HG02759 (cell line): ENCODE measurements around the gene LMO4.

Experiments
- ATAC-seq: cut with Tn5 transposase; IDR thresholded peaks from one replicate; pipeline ENCODE4 v1.9.1; 2021; ENCODE audit warnings: mild to moderate bottlenecking, moderate library complexity; ENCODE audit not compliant: unreplicated experiment

Gene LMO4, protein sequence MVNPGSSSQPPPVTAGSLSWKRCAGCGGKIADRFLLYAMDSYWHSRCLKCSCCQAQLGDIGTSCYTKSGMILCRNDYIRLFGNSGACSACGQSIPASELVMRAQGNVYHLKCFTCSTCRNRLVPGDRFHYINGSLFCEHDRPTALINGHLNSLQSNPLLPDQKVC

GRCh38 chr1:87328272-87329050, at the start of gene LMO4:
LMO4 (plus strand) TSS chr1:87328880; CDS start chr1:87332016, 3,136 bp downstream.
- ATAC-seq = peak; percentile 85

DNA sequence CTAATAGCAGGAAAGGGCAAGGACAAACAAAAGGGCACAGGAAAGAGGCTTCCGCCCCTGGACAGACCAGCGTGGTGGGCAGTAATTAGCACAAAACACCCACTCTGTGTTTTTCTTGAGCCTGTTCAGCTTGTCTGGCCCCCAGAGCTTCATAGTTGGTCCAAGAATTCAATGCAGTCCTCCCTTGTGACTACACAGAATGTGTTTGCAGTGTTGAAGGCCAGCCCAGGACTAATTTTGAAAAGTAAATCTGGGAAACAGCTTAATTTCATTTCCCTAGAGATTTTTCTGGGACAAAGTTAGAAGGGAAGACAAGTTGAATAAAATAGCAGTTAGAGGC, 49.2 kb upstream of the LMO4 start:
- ATAC-seq = no peak

DNA sequence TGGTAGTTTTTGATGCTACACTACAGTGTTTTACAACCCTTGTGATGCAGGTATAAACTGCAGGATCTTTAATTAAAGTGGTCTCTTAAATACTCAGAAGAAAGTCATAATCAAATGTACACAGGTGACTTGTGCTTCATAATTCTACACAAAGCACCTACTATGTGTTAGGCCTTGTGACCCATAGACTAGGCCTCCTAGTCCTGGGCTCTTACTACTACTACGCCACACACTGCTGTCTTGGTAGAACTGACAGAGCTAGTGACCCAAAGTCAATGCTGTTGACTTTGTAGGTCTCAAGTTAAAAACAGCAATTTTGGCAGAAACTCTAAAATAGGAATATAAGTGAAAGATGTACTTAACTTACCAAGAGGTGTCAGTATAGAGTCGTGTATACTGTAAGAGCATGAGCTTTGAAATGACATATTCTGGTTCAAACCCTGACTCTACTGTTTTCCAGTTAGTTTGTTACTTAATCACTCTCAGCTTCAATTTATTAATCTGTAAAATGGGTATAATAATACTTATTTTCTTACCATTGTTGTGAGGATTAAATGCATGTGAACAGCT, 48.6 kb upstream of the LMO4 start:
- ATAC-seq = no peak

DNA sequence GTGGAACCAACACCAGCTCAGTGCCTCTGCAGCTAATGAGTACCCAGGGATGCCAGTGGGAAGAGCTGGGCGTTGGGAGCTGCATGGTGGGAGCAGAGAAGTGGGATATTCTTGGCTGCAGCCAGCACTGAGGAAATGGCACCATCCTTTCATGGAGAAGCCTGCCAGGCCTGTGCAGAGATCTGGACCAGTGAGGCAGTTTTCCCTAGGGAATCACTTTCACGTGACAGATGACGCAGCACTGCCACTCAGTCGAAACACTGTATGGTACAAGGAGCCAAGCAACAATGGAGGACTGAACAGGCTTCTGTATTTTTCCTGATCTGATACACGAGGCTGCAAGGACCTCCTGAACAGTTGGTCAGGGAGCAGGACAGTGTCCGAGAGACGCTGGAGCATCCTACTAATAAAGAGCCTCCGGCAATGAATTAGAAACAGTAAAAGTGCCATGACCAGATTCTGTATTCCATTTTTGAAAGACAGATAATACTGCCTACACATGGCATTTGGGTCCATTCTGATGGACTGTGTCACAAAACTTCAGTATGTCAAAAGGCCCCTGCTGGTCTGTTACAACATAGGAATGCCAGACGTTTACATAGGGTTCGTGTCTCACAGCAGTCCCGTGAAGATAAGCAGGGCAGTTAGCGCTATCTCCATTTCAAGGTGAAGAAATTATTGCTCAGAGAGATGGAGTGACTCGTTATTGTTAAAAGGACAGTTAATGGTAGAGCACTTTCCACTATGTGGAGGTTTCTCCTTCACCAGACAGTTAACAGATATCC, 44.0 kb upstream of the LMO4 start:
- ATAC-seq = no peak

DNA sequence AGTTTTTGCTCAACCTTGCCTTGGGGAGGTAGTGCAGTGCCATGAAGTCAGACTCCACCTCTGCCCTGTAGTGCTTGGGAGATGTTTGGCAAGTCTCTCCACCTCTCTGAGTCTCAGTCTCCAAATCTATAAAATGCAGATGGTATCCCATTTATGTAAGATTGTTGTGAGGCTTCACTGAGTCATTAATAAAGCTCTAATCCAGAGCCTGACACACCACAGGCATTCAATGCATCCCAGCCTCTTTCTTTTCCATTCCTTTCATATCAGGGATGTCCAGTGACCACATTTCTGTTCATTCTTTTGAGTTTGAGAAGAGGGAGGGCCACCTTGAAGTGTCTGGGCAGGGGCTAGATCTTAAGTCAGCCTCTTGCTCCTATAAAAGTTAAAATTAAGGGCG, 37.6 kb upstream of the LMO4 start:
- no peak for ATAC-seq

DNA sequence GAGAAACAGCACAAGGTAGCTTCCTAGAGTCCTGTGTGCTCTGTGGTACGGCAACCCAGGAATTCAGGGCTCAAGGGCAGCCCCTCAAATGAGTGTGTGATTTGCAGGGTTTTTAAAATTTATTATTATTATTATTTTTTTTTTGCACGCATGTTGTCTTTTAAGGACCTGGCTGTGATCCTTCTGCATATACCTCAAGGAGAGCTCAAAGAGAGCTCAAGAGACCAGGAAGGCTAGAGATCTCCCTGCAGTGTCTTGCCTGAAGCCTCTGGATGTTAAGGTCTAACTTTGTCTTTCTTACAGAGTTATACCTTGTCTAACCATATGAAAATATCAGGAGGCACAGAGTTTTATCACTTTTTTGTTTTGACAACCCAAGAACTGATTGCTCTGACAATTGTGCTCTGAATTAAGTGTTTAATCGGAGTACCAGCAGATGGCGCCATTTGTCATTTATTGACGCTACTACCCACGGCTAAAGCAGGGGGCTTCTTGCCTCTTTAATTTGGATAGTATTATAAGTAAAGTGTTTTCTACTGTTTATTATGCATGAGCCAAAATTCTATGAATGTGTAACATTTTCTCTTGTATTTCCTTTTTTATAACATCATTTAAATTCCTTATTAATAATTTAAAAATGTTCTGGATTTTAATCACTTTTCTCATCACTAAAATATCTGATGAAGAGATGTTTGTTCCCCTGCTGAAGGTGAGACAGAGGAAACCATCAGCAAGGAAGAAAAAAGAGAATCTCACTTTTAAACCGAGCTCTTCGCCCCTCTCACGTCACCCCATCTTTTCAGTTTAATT, 35.8 kb upstream of the LMO4 start:
- peak; percentile 71 for ATAC-seq

- ATAC-seq = no peak
Measured at GRCh38 chr1:87294633-87295032, 34.0 kb upstream of the LMO4 start.

- ATAC-seq = no peak
Measured at GRCh38 chr1:87295445-87296110, 33.1 kb upstream of the LMO4 start.

DNA sequence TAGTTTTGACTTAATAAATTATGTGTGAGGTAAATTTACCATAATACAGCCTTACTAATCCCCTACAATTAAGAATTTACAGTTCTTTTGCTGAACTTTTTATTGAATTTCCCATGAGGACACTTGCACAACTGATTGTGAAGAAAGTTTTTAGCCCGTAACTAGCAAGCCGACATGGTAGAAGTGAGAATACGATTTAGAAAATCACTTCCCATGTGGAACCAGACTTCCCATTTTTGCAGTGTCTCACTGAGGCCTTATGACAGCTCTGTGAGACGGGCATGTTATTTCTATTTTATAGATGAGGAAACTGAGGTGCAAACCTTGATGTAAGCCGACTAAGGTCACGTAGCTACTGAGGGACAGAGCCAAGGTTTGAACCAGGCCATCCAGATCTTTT, 32.5 kb upstream of the LMO4 start:
- ATAC-seq = no peak

DNA sequence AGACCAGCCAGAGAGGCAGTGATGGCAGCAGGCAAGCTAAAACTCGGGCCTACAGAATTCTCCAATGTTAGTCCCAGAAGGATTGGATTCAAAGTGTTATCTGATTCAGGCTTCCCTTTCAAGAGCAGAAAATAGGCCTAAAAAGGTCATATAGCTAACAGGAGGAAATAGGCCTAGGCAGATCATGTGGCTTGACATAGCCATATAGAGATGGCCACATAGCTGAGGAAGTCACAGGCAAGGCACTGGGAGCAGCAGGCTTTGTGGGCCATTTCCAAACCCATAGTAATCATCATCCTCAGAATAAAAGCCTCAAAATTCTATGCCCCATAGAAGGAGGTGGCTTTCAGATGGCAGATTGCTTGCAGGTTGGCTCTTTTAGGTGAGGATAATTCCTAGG, 29.0 kb upstream of the LMO4 start:
- ATAC-seq = no peak

- no peak for ATAC-seq
Measured at GRCh38 chr1:87300628-87301027, 28.1 kb upstream of the LMO4 start.

GRCh38 chr1:87305151-87305550, 23.5 kb upstream of the LMO4 start:
- ATAC-seq = no peak

DNA sequence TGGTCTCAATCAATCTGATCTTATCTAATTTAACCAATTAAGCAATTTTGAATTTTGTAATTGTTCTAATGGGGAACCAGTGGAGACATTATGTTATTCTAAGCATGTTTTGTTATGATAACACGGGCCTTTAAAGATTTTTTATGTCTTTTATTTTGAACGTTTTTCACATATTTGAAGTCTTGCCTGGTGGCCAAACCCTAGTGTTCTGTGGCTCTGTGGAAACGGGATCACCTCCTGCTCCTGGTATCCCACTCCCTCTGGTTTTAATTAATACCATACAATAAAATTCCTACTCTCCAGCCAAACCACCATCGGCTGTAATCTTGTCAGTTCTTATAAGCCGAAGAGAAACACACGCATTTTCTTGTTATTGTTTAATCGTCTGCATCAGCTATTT, 22.9 kb upstream of the LMO4 start:
- no peak for ATAC-seq

- no peak for ATAC-seq
Measured at GRCh38 chr1:87307306-87307705, 21.4 kb upstream of the LMO4 start.

DNA sequence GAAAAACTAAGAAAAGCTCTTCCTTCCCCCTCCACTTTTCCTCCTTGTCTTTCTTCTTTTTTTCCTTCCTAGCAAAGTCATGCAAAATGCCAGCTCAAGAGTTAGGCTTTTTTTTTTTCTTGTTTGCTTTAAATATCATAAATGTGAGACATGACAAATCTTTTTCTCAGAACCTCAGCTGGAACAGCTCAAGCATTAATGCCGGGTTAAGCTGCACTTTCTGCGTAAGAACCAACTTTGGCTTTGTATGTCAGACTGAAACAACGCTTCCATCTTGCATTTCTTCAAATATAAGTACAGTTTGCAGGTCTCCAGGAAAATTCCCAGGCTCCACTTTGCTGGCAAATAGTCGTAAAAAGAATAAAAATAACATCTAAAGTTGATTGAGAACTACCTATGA, 20.7 kb upstream of the LMO4 start:
- no peak for ATAC-seq

DNA sequence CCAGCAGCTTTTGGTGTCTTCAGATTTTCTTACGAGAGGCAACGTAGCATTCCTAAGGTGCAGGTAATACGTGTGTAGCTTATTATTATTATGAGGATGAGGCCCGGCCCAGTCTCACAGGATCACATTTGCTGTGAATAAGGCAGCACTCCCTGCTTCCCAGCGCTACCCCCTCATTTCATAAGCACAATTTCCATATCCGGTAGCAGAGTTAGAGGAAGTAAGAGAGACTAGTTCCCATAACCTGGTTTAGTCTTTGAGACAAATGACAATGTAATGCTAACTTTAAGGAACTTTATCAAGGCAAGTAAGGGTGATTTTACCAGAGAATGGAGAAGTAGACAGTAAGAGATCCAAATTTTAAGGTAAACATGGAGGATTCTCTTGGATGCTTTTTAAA, 14.6 kb upstream of the LMO4 start:
- ATAC-seq = no peak

- ATAC-seq = no peak
Measured at GRCh38 chr1:87318056-87318650, 10.5 kb upstream of the LMO4 start.

DNA sequence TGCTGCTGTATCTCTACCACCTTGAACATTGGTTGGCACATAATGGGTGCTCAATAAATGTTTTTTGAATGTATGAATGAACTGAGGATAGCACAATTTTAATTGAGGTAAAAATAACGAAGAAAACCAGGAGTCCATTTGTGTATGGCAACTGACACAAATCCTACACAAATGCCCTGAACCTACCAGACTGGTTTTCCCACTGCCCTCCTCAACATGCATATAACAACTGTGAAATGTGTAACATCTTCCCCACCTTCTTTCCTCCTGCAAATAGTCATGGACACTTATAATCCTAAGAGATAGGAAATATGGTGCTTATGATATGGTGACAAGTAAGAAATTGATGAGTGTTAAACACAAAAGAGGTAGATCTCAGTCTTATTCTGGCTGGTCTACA, 9.9 kb upstream of the LMO4 start:
- ATAC-seq = no peak

- ATAC-seq = no peak
Measured at GRCh38 chr1:87325982-87326738, 2.5 kb upstream of the LMO4 start.
